Left lung (tissue), 10 donors: ENCODE results near the gene ULK1. TPM values are rescaled to one million over a fixed set of nuclear protein-coding genes. Genes with fewer than 3 reads are reported as not detected.

Experiments
- ATAC-seq: fragments of 200-7000 bp; cut with Tn5 transposase; one replicate; pipeline ENCODE4 v1.9.1; 2020; ENCODE audit warnings: moderate library complexity
- DNase-seq, 4 donors: peaks; one replicate each; pipeline ENCODE4 v3.0.0-alpha.2; 2013 to 2020
- H3K27ac ChIP-seq, 2 donors: fragments of 200-600 bp; sonication (generic) in 1 of 2; one replicate each; pipeline versions ENCODE4 v1.5.0 to v1.8.0; 2020 to 2021
- H3K27me3 ChIP-seq, 2 donors: fragments of 200-600 bp; sonication (generic) in 1 of 2; one replicate each; pipeline versions ENCODE4 v1.5.0 to v1.8.0; 2020 to 2021
- H3K36me3 ChIP-seq, 2 donors: fragments of 200-600 bp; sonication (generic) in 1 of 2; one replicate each; pipeline versions ENCODE4 v1.5.0 to v1.8.0; 2020 to 2021
- H3K4me1 ChIP-seq, 2 donors: fragments of 200-600 bp; one replicate each; pipeline ENCODE4 v1.8.0; 2021
- H3K4me3 ChIP-seq, 2 donors: fragments of 200-600 bp; sonication (generic) in 1 of 2; one replicate each; pipeline versions ENCODE4 v1.5.0 to v1.8.0; 2020 to 2021; ENCODE audit warnings: mild to moderate bottlenecking in 1 of 2
- H3K9me3 ChIP-seq, 2 donors: fragments of 200-600 bp; sonication (generic) in 1 of 2; one replicate each; pipeline versions ENCODE4 v1.5.0 to v1.8.0; 2020 to 2021
- intact Hi-C, 2 donors: fragments of 100-400 bp; cut with DNase I; formaldehyde crosslinking; loops; one replicate each; pipeline versions ENCODE4 v1.11.2 to v1.14.2; 2022
- polyA plus RNA-seq, 6 donors: library from polyadenylated mRNA; unstranded; fragments of 120-200 nt; gene quantifications; one replicate each; pipeline ENCODE4 v1.2.1, GENCODE V29; 2013; ENCODE audit not compliant: insufficient read length in 6 of 6
- total RNA-seq, 2 donors: library from RNA; stranded (reverse); fragmentation: NEBNext Ultra II Directional; extraction: Animal tissue kit (Norgen Biotek cat#: 25700); gene quantifications; one replicate each; pipeline ENCODE4 v1.2.1, GENCODE V29; 2021
- TF ChIP-seq, protein P1 (sequence below), 2 donors: fragments of 200-600 bp; sonication (generic) in 1 of 2; IDR thresholded peaks; one replicate each; pipeline versions ENCODE4 v1.5.0 to v1.8.0; 2021; ENCODE audit warnings: antibody characterized with exemption in 2 of 2
- donor health status: DM: no; HTN: yes; CAD: no.
- donor health status: DM: no; HTN: no; CAD: no.

Gene ULK1
- total and polyA plus RNA-seq, 8 donors: 21.6 to 38.7 (median 28.9) TPM

GRCh38 chr12:131893605-131894312 is 663 bp upstream of the ULK1 start:
- Histone ChIP-seq H3K4me1 (peaks cover 7 to 35% of the 10 kb centered on the region in 2 donors), H3K4me3 (peak overlapping the region; percentile 25 to 63), H3K27me3 (no peaks in the 10 kb centered on the region), H3K9me3 (no peaks in the 10 kb centered on the region), H3K36me3 (no peaks in the 10 kb centered on the region), H3K27ac (peak overlapping the region in 1 of 2 donors; percentile 93)
- TF ChIP-seq, protein P1, sequence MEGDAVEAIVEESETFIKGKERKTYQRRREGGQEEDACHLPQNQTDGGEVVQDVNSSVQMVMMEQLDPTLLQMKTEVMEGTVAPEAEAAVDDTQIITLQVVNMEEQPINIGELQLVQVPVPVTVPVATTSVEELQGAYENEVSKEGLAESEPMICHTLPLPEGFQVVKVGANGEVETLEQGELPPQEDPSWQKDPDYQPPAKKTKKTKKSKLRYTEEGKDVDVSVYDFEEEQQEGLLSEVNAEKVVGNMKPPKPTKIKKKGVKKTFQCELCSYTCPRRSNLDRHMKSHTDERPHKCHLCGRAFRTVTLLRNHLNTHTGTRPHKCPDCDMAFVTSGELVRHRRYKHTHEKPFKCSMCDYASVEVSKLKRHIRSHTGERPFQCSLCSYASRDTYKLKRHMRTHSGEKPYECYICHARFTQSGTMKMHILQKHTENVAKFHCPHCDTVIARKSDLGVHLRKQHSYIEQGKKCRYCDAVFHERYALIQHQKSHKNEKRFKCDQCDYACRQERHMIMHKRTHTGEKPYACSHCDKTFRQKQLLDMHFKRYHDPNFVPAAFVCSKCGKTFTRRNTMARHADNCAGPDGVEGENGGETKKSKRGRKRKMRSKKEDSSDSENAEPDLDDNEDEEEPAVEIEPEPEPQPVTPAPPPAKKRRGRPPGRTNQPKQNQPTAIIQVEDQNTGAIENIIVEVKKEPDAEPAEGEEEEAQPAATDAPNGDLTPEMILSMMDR (IDR thresholded peaks at IDR 0.05): no peak
- ATAC-seq (no peak), DNase-seq (no peak)
- intact Hi-C loops: no loop called here

GRCh38 chr12:131894981-131895639 is 688 bp downstream of the ULK1 start:
- intact Hi-C loops: no loop called here
- TF ChIP-seq, protein P1 (IDR thresholded peaks at IDR 0.05): no peak
- Histone ChIP-seq H3K4me3 (peak overlapping the region; percentile 62 to 63), H3K4me1 (peaks cover 7 to 35% of the 10 kb centered on the region in 2 donors), H3K27me3 (no peaks in the 10 kb centered on the region), H3K27ac (peak overlapping the region; percentile 92 to 93), H3K36me3 (no peaks in the 10 kb centered on the region), H3K9me3 (no peaks in the 10 kb centered on the region)
- DNase-seq (peak in 1 of 4 donors; percentile 80), ATAC-seq (no peak)

- intact Hi-C loops: no loop called here
- no peak for ATAC-seq
- Histone ChIP-seq H3K4me3 (peak overlapping the region; percentile 62 to 63), H3K4me1 (peaks cover 7 to 39% of the 10 kb centered on the region in 2 donors), H3K36me3 (no peaks in the 10 kb centered on the region), H3K27me3 (no peaks in the 10 kb centered on the region), H3K9me3 (no peaks in the 10 kb centered on the region), H3K27ac (peak overlapping the region; percentile 92 to 93)
- peak in 1 of 4 donors; percentile 5 for DNase-seq
- TF ChIP-seq, protein P1 (IDR thresholded peaks at IDR 0.05): no peak
These were observed 1.2 kb downstream of the ULK1 start for GRCh38 chr12:131895640-131896079.

DNA sequence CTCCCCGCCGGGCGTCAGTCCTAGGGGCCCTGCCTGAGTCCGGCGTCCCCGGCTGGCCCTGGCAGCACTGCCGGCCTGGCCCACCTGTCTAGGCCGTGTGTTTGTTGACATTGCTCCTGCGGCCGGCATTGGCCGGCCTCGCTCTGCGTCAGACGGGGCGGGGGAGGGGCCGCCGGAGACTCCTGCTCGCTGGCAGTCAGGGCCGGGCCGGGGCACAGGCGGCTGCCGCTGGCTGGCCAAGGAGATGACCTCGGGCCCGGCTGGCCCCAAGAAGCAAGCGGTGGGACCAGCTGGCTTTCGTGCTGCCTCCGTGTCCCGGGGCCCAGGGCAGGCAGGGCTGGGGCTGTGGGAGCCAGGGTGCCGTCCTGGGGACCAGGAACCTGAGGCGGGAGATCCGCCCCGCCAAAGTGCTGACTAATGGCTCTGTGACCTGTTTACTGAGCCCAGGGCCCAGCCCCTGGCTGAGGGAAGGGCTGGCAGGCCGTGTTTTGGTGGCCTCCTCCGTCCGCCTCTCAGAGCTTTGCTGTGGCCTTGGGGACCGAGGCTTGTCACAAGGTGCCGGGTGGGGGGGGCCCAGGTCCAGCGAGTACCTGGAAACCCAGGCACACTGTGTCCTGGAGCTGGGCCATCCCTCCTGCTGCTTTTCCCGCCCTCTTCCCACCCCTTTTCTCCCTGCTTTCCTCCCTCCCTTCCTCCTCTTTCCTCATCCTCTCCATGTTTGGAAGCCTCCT is 1.8 kb downstream of the ULK1 start:
- TF ChIP-seq, protein P1 (IDR thresholded peaks at IDR 0.05): no peak
- Histone ChIP-seq H3K27me3 (no peaks in the 10 kb centered on the region), H3K4me1 (peaks cover 7 to 44% of the 10 kb centered on the region in 2 donors), H3K27ac (peak overlapping the region; percentile 92 to 93), H3K9me3 (no peaks in the 10 kb centered on the region), H3K4me3 (peak overlapping the region; percentile 62 to 63), H3K36me3 (no peaks in the 10 kb centered on the region)
- DNase-seq (peak; percentile 69 to 97 (median 90)), ATAC-seq (peak; percentile 92)
- intact Hi-C loops: no loop called here
